ENCODE data around the gene ARRB2. TPM values are rescaled to one million over a fixed set of nuclear protein-coding genes. Genes with fewer than 3 reads are reported as not detected.

The ARRB2 gene
- total RNA-seq, 1 donor = 8.9 TPM

DNA sequence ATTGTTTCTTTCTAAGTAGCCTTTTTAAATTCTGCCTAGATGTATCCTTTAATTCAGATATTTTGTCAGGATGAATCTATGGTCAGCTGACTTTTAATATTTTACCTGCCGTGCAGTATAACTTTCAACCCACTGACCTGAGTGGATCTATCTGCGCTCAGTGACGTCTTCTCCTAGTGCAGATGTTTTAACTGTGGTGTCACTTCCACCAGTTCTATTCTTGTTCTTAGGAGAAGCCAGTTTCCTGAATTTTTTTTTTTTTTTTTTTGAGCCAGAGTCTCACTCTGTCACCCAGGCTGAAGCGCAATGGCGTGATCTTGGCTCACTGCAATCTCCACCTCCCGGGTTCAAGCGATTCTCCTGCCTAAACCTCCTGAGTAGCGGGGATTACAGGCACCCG is 56.3 kb downstream of the ARRB2 start:
- TF ChIP-seq, protein P1, sequence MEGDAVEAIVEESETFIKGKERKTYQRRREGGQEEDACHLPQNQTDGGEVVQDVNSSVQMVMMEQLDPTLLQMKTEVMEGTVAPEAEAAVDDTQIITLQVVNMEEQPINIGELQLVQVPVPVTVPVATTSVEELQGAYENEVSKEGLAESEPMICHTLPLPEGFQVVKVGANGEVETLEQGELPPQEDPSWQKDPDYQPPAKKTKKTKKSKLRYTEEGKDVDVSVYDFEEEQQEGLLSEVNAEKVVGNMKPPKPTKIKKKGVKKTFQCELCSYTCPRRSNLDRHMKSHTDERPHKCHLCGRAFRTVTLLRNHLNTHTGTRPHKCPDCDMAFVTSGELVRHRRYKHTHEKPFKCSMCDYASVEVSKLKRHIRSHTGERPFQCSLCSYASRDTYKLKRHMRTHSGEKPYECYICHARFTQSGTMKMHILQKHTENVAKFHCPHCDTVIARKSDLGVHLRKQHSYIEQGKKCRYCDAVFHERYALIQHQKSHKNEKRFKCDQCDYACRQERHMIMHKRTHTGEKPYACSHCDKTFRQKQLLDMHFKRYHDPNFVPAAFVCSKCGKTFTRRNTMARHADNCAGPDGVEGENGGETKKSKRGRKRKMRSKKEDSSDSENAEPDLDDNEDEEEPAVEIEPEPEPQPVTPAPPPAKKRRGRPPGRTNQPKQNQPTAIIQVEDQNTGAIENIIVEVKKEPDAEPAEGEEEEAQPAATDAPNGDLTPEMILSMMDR (IDR thresholded peaks at IDR 0.05; ENCODE audit: insufficient read depth, low read length) = no peak
- H3K4me3 ChIP-seq (ENCODE audit: low read depth, low read length) = no peak overlapping the region

DNA sequence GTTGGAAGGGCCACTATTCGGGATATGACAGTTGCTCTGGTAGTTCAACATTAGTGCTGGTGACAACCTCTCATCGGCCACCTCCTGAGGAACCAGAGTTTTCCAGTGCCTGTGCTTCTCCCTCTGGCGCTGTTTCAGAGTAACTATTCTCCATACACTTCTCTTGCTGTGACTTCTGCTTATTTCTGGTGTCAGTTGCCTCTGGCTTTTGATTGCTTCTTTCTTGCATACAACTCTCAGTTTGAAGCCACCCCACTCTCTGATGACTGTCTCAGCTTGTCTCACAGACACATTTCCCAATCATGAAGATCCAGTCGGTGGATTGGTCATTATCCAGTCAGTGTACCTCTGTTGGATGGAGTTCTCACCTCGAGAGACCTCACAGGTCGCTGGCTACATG is 57.9 kb downstream of the ARRB2 start:
- TF ChIP-seq, protein P1 (IDR thresholded peaks at IDR 0.05; ENCODE audit: insufficient read depth, low read length) = no peak
- H3K4me3 ChIP-seq (ENCODE audit: low read depth, low read length) = no peak overlapping the region
- DNase-seq (ENCODE audit: low read depth) = no peak

More for the DNA sequence above, 56.3 kb downstream of the ARRB2 start:
- DNase-seq (ENCODE audit: low read depth) = no peak

DNA sequence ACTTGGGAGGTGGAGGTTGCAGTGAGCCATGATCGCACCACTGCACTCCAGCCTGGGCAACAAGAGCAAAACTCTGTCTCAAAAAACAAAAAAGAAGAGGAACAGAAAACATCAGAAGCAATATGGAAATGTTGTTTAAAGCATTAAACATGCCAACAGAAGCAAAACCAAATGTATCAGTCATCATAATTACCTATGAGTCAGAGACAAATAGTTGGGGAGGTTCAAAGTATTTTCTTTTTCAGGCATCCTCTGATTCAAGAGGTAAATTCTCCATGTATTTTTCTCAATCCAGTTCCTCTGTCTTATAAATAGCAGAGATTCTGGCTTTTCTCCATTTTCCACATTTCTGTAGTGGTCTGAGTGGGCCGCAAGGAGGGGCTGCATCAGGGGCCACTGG is 59.2 kb downstream of the ARRB2 start:
- no peak for DNase-seq (ENCODE audit: low read depth)
- H3K4me3 ChIP-seq (ENCODE audit: low read depth, low read length) = no peak overlapping the region
- TF ChIP-seq, protein P1 (IDR thresholded peaks at IDR 0.05; ENCODE audit: insufficient read depth, low read length) = no peak

Other genes with a start within 250 kb of the ARRB2 start
- gene SPNS2, start 211.8 kb upstream of the ARRB2 start, total RNA-seq (ENCODE audit: low replicate concordance) = 0.16 and 0.27 TPM in 2 replicates
- 51.0 and 55.8 TPM in 2 replicates for gene MYBBP1A, start 155.2 kb upstream of the ARRB2 start, total RNA-seq (ENCODE audit: low replicate concordance)
- not detected in 2 replicates for gene GGT6, start 150.1 kb upstream of the ARRB2 start, total RNA-seq (ENCODE audit: low replicate concordance)
- gene SMTNL2, start 126.1 kb upstream of the ARRB2 start, total RNA-seq (ENCODE audit: low replicate concordance) = 0.16 TPM in 1 of 2 replicates, not detected in the other
- gene ALOX15, start 69.0 kb upstream of the ARRB2 start, total RNA-seq (ENCODE audit: low replicate concordance) = 0.98 TPM in 1 of 2 replicates, not detected in the other
- 31.7 and 35.1 TPM in 2 replicates for gene PELP1, start 6.5 kb upstream of the ARRB2 start, total RNA-seq (ENCODE audit: low replicate concordance)
- gene MED11, start 20.8 kb downstream of the ARRB2 start, total RNA-seq (ENCODE audit: low replicate concordance) = 12.4 and 14.1 TPM in 2 replicates
- gene ZMYND15, start 29.2 kb downstream of the ARRB2 start, total RNA-seq (ENCODE audit: low replicate concordance) = 0.18 TPM in 1 of 2 replicates, not detected in the other
- gene CXCL16, start 29.3 kb downstream of the ARRB2 start, total RNA-seq (ENCODE audit: low replicate concordance) = 2.6 TPM in 2 replicates
- not detected in 2 replicates for gene TM4SF5, start 61.3 kb downstream of the ARRB2 start, total RNA-seq (ENCODE audit: low replicate concordance)
- gene VMO1, start 75.7 kb downstream of the ARRB2 start, total RNA-seq (ENCODE audit: low replicate concordance) = 0.27 and 4.9 TPM in 2 replicates
- not detected in 2 replicates for gene GLTPD2, start 78.3 kb downstream of the ARRB2 start, total RNA-seq (ENCODE audit: low replicate concordance)
- gene PSMB6, start 85.5 kb downstream of the ARRB2 start, total RNA-seq (ENCODE audit: low replicate concordance) = 97.2 and 134 TPM in 2 replicates
- gene PLD2, start 96.5 kb downstream of the ARRB2 start, total RNA-seq (ENCODE audit: low replicate concordance) = 14.4 and 18.4 TPM in 2 replicates
- gene MINK1, start 122.7 kb downstream of the ARRB2 start, total RNA-seq (ENCODE audit: low replicate concordance) = 38.4 and 48.5 TPM in 2 replicates
- 3.8 and 4.5 TPM in 2 replicates for gene C17orf107, start 188.9 kb downstream of the ARRB2 start, total RNA-seq (ENCODE audit: low replicate concordance)
- gene CHRNE, start 192.5 kb downstream of the ARRB2 start, total RNA-seq (ENCODE audit: low replicate concordance) = 0.33 and 4.9 TPM in 2 replicates
- gene GP1BA, start 221.6 kb downstream of the ARRB2 start, total RNA-seq (ENCODE audit: low replicate concordance) = not detected in 2 replicates
- 28.3 and 49.9 TPM in 2 replicates for gene SLC25A11, start 229.4 kb downstream of the ARRB2 start, total RNA-seq (ENCODE audit: low replicate concordance)
- gene RNF167, start 229.6 kb downstream of the ARRB2 start, total RNA-seq (ENCODE audit: low replicate concordance) = 17.2 and 26.4 TPM in 2 replicates
- 507 and 514 TPM in 2 replicates for gene PFN1, start 237.9 kb downstream of the ARRB2 start, total RNA-seq (ENCODE audit: low replicate concordance)
- 2.8 and 4.7 TPM in 2 replicates for gene ENO3, start 240.5 kb downstream of the ARRB2 start, total RNA-seq (ENCODE audit: low replicate concordance)